Choroid plexus epithelial cell (primary cell): ENCODE results near the gene MTCL1.

Experiments
- DNase-seq: peaks from one replicate; pipeline ENCODE4 v3.0.0-alpha.2; 2010; ENCODE audit warnings: low read depth
- H3K4me3 ChIP-seq: 2 replicates; pipeline ENCODE4 v1.5.1; 2011; ENCODE audit warnings: low read depth, mild to moderate bottlenecking, control low read depth, low read length, moderate library complexity
- CTCF ChIP-seq: conservative IDR thresholded peaks from 2 replicates; pipeline ENCODE4 v1.5.1; 2011; ENCODE audit warnings: low read depth, mild to moderate bottlenecking, control low read depth, inconsistent platforms, low read length, moderate library complexity

MTCL1 gene

GRCh38 chr18:8686611-8687010 lies 18.7 kb upstream of the MTCL1 start:
- no peak for DNase-seq
- no peak overlapping the region for H3K4me3 ChIP-seq
- no peak for TF ChIP-seq CTCF

- DNase-seq, result no peak
- no peak overlapping the region for H3K4me3 ChIP-seq
- TF ChIP-seq CTCF, result no peak
These were observed 17.0 kb upstream of the MTCL1 start for GRCh38 chr18:8688216-8688800.

GRCh38 chr18:8688816-8689215 lies 16.5 kb upstream of the MTCL1 start:
- no peak for DNase-seq
- no peak overlapping the region for H3K4me3 ChIP-seq
- TF ChIP-seq CTCF, result no peak

GRCh38 chr18:8689517-8689916 lies 15.8 kb upstream of the MTCL1 start:
- TF ChIP-seq CTCF, result no peak
- no peak for DNase-seq
- H3K4me3 ChIP-seq, result no peak overlapping the region

GRCh38 chr18:8694891-8695290 lies 10.5 kb upstream of the MTCL1 start:
- DNase-seq, result no peak
- no peak overlapping the region for H3K4me3 ChIP-seq
- no peak for TF ChIP-seq CTCF

GRCh38 chr18:8695932-8696517 lies 9.3 kb upstream of the MTCL1 start:
- TF ChIP-seq CTCF, result no peak
- DNase-seq, result no peak
- H3K4me3 ChIP-seq, result no peak overlapping the region

GRCh38 chr18:8696749-8697211 lies 8.6 kb upstream of the MTCL1 start:
- TF ChIP-seq CTCF, result peak; percentile 91
- H3K4me3 ChIP-seq, result no peak overlapping the region
- peak; percentile 63 for DNase-seq
